Muscle of leg (tissue), 9 donors: ENCODE results near the gene ECI2. TPM values are rescaled to one million over a fixed set of nuclear protein-coding genes. Genes with fewer than 3 reads are reported as not detected.

ENCODE experiments used
- polyA plus RNA-seq, 8 donors: library from polyadenylated mRNA; unstranded; fragments of 120-200 nt; gene quantifications; one replicate each; pipeline versions ENCODE4 v1.2.1 to v1.2.3, GENCODE V29; 2013; ENCODE audit warnings: inconsistent platforms in 1 of 8, low replicate concordance in 1 of 8; ENCODE audit not compliant: insufficient read length in 8 of 8, insufficient read depth in 1 of 8
- total RNA-seq: library from RNA; stranded (reverse); fragments of 120-200 nt; gene quantifications from one replicate; pipeline ENCODE4 v1.2.4, GENCODE V29; 2013

Gene ECI2
- total and polyA plus RNA-seq, 9 donors = 44.6 to 61.5 (median 52.5) TPM

Other genes starting within 250 kb of the ECI2 start
- gene FAM217A, start 56.4 kb downstream of the ECI2 start, total RNA-seq = not detected
- gene FAM217A, start 56.4 kb downstream of the ECI2 start, polyA plus RNA-seq = 1 to 10 TPM in 2 of 8 donors, under 1 TPM in 4, not detected in 2; 0.49 to 1.1 (median 0.75) TPM